ENCODE results near the gene OR6B3. TPM values are rescaled to one million over a fixed set of nuclear protein-coding genes. Genes with fewer than 3 reads are reported as not detected.

The OR6B3 gene
- total RNA-seq = not detected
- long read RNA-seq = 0 reads

DNA sequence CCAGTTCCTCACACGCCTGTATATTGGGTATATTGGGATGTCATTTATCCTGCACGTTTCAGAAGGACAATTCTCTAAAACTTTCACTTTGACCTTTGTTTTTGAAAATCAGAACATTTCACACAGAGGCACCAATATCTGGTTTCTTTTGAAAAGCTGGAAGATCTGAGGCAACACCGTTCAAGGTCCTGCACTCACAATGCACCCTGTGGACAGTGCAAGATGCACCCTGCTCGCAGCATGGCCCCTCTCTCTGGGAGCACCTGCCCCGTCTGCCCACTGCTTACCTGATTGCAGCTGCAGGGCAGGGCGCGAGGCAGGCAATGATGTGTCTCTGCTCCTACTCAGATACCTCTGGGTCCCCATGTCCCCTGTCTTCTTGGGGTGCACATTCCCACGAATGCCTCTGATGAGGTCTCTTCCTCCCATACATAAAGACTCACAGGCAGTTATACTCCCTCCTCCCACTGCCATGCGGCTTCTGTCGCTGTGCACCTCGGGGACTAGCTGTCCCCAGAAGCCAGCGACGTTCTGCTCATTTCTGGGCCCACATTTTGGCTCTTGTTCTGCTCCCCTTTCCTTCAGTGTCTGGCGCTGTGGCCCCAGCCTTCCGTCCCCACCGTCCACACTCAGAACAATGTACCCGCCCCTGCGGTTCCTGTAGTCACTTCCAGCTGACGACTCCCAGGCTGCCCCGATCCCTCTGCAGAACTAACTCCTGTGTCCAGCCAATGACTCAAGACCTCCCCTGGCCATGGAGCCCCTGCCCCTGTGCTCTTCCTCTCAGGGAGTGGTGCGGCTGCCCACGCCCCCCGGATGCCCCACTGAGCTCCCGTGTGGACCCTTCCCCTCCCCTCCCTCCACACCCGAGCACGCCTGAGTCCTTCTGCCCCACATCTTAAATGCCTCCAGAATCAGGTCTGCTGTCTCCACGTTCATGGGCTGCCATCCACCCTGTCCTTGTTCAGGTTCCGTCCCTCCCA lies at the start of gene OR6B3:
TSS of gene OR6B3 (minus strand) at position 349 of the 983 bp plus-strand sequence.
- intact Hi-C loops (cut with DNase I) = no loop called here
- no peak for DNase-seq (ENCODE audit: low spot score)

DNA sequence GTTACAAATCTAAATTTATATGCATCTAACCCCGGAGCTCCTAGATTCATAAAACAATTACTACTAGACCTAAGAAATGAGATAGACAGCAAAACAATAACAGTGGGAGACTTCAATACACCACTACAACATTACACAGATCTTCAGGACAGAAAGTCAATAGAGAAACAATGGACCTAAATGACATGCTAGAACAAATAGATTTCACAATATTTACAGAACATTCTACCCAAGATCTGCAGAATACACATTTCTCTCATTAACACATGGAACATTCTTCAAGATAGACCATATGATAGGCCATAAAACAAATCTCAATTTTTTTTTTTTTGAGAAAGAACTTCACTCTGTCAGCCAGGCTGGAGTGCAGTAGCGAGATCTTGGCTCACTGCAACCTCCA lies 45.0 kb upstream of the OR6B3 start:
- intact Hi-C loops (cut with DNase I) = no loop called here
- no peak for DNase-seq (ENCODE audit: low spot score)

GRCh38 chr2:240095556-240096523 lies 42.5 kb upstream of the OR6B3 start:
- intact Hi-C loops (cut with DNase I) = no loop called here
- no peak for DNase-seq (ENCODE audit: low spot score)

- intact Hi-C loops (cut with DNase I) = no loop called here
- DNase-seq (ENCODE audit: low spot score) = no peak
Measured at GRCh38 chr2:240089306-240089705, 36.0 kb upstream of the OR6B3 start.

GRCh38 chr2:240086563-240086962 lies 33.2 kb upstream of the OR6B3 start:
- DNase-seq (ENCODE audit: low spot score) = no peak
- intact Hi-C loops (cut with DNase I) = no loop called here

DNA sequence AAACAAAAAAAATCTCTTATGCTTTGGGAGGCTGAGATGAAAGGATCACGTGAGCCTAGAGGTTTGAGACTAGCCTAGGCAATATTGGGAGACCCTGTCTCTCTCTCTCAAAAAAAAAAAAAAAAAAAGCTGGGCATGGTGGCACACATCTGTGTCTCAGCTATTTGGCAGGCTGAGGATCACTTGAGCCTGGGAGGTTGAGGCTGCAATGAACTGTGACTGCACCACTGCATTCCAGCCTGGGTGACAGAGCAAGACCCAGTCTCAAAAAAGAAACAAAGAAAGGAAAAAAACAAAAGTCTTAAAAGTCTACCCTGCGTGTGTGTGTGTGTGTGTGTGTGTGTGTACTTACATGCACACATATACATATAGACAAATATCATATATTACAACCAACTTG lies 25.3 kb upstream of the OR6B3 start:
- intact Hi-C loops (cut with DNase I) = no loop called here
- no peak for DNase-seq (ENCODE audit: low spot score)

DNA sequence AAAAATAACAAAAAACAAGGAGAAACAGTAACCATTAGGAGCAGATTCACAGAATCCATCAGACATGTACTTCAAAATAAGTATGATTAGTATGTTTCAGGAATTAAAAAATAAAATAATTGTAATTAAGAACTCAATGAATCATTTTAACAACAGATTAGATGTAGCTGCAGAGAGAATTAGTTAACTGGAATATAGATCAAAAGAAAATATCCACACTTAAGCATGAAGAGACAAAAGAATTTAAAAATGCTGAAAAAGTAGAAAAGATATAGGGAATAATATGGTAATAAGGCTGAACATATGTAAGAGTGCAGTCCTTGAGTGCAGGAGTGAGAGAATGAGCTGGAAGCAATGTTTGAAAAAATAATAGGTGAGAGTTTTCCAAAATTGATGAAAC lies 24.1 kb upstream of the OR6B3 start:
- DNase-seq (ENCODE audit: low spot score) = no peak
- intact Hi-C loops (cut with DNase I) = no loop called here

DNA sequence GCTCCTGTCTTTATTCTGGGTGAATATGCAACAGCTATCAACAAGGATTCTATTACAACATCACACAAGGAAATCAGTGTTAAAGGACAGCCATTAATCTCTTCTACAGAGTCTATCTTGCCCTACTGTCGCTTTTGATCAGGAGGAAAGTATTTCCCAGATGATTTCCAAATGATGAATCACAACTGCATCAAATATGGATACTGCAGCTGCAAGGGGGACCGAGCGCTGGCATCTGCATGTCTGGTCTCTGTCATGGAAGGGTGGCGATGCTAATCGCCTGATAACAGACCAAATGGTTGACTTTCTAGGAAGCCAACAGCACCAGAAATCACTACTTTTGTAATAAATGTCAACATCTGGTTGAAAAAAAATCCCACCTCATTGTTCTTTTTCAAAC lies 21.2 kb upstream of the OR6B3 start:
- no peak for DNase-seq (ENCODE audit: low spot score)
- intact Hi-C loops (cut with DNase I) = no loop called here

DNA sequence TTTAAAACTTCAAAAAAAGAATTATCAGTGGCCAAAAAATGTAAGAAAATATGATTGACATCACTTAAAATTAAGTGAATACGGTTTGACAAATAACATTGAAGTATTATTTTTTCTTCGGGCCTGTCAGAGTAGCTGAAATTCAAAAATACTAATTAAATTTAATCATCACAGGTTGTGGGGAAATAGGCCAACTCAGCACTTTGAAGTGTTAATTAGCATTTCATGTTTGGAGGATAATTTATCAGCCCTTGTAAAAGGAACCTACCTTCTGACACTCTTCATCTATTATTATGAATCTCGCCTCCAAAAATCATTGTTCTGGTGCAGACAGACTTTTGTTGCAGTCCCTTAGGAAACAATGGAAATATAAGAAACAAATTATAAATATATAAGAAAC lies 17.6 kb upstream of the OR6B3 start:
- intact Hi-C loops (cut with DNase I) = no loop called here
- no peak for DNase-seq (ENCODE audit: low spot score)

DNA sequence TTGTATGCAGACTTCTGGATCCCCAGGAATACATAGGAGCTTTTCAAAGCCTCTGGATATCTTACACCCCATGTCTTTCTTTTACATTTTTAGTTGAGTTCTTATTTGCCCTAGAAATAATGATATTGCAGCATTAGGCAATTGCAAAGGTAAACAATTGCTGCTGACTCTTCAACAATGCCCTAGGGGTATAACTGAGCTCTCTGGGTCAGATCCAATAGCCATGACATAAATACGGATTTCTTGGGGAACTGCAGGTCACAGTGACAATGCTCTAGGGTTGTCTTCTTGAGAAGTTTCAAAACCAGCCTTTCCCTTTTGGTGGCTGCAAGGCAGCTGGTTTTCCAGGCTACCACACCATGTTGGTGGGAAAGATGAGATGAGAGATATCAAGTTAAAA lies 16.5 kb upstream of the OR6B3 start:
- DNase-seq (ENCODE audit: low spot score) = no peak
- intact Hi-C loops (cut with DNase I) = no loop called here

- intact Hi-C loops (cut with DNase I) = no loop called here
- no peak for DNase-seq (ENCODE audit: low spot score)
Measured at GRCh38 chr2:240068193-240068592, 14.9 kb upstream of the OR6B3 start.

DNA sequence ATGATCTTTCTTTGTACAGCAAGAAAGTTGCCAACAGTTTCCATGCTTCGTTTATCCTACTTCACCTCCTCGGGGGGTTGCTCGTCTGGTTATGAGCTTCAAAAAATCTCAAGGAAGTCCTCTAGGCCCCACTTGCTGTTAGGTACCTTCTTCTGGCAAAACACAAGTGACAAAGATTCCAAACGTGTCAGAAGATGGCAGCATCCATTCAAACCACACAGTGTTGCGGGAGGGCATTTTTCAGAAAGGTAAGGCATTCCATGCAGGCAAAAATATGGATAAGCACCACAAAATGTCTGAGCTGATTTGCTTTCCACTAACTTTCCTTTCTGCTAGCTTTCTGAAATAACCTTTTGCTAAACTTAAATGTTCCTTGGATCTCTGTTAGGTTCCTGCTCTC lies 13.2 kb upstream of the OR6B3 start:
- intact Hi-C loops (cut with DNase I) = no loop called here
- DNase-seq (ENCODE audit: low spot score) = no peak

- intact Hi-C loops (cut with DNase I) = no loop called here
Measured at GRCh38 chr2:240064898-240065297, 11.6 kb upstream of the OR6B3 start.

DNA sequence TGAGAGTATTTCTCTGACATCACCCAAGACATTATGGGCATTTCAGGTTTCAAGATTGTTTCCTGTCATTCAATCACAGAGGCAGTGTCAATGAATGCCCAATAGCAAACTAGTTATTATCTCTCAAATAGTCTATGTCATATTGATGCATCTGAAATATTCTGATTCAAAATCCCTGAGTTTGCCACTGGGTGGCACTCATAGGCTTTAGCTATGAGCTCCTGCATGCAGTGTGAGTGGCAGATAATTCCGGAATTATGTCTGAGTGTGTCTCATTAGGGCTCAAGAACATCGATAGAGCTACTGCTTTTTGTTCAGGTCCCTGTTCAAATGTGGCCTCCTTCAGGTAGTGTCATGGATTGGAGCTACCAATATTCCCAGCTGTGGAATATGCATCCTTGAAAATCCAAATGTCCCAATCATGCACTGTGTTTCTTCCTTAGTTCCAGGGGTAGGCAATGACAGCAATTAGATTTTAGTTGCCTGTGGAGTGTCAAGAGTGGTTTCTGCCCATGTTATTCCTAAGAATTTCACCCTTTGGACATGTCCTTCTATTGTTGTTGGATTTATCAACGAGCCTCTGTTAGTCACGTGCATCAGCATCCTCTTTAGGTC lies 7.8 kb upstream of the OR6B3 start:
- intact Hi-C loops (cut with DNase I) = loop anchor here (2.0 kb wide), 1 partner anchor 82 kb away; no protein-coding TSS in a partner anchor
- no peak for DNase-seq (ENCODE audit: low spot score)

More at GRCh38 chr2:240064898-240065297, 11.6 kb upstream of the OR6B3 start:
- DNase-seq (ENCODE audit: low spot score) = no peak

- intact Hi-C loops (cut with DNase I) = no loop called here
- DNase-seq (ENCODE audit: low spot score) = no peak
Measured at GRCh38 chr2:240056678-240057077, 3.4 kb upstream of the OR6B3 start.

DNA sequence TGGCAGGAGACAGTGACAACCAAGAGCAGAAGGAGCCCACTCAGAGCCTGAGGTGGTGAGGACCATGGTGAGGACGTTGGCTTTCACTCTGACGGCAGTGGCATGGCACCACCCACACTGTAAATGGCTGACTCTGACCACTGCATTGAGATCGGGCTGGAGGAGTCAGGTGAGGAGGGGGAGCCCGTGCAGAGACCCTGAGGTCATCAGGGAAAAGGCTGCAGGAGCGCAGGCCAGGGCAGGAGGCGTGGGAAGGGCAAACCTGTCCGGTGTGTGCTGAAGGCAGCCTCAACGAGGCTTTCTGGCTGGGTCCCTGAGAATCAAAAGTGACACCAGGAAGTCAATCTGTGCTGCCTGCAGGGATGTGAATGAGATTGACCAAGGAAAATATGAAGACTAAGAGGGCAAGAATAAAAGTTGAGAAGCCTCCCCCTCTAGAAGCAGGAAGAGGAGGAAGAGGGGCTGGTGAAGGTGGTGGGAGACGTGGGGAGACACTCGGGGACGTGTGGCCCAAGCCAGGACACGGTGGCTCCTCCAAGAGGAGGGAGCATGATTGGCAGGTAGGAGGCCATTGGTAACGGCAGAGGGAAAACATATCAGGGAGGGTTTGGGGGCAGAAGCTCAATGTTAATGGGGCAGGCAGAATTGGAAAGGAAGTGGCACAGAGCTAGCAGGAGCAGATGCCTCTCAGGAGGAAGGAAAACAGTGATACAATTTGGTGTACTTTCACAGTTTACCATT lies 2.0 kb upstream of the OR6B3 start:
- intact Hi-C loops (cut with DNase I) = no loop called here
- no peak for DNase-seq (ENCODE audit: low spot score)

DNA sequence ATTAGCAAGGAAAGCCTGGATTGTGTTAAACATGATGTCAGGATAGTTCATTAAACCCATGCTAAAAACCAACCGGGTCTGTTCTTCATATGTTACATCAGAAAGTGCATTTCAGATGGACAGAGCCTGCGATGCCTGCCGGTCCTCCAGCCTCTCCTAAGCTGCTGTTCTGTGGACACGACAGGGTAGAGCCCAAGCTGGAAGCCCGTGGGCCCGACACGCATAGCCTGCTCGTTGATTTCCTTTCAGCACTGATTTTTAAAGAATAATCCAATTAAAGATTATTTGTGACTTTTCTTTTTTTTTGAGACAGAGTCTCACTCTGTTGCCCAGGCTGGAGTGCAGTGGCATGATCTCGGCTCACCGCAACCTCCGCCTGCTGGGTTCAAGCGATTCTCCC lies 797 bp downstream of the OR6B3 start:
- no peak for DNase-seq (ENCODE audit: low spot score)

DNA sequence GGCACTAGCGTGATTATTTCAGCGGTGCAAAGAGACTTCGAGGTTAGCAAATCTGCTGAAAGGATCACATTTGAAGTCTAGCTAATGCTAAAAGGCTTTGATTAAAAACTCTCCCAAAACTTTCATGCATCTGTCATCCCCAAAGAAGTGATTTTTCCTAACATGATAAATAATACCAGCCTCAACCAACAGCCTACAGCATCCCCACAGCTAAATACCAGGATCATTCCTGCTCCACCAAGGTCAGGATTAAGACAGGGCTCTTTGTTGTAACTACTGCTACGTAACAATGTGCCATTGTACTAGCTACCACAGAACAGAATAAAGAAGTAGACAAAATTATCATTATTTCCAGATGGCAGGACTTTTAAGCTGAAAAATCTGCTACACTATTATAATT lies 1.6 kb downstream of the OR6B3 start:
- DNase-seq (ENCODE audit: low spot score) = no peak
- intact Hi-C loops (cut with DNase I) = no loop called here

More for the DNA sequence above, 797 bp downstream of the OR6B3 start:
- intact Hi-C loops (cut with DNase I) = no loop called here

DNA sequence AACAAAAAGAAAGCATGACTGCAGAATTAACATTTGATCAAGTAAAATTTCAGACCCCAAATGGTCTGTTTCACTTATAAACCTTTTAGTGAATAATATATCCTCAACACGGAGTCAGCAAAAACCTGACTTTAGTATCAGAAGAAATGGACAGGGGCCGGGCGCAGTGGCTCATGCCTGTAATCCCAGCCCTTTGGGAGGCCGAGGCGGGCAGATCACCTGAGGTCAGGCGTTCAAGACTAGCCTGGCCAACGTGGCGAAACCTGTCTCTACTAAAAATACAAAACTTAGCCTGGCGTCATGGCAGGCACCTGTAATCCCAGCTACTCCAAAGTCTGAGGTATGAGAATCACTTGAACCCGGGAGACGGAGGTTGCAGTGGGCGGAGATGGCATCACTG lies 3.0 kb downstream of the OR6B3 start:
- intact Hi-C loops (cut with DNase I) = no loop called here
- DNase-seq (ENCODE audit: low spot score) = no peak

Measured in cardiac septum (tissue), 1 donor.